SU-DHL-6 (cell line): ENCODE measurements around the gene NPB.

Source experiments
- H2AFZ ChIP-seq: fragments of 200-600 bp; sonication (generic); 2 replicates; pipeline ENCODE4 v1.6.1; 2014; ENCODE audit warnings: low read depth, mild to moderate bottlenecking, moderate library complexity, mixed read lengths, antibody characterized with exemption, low read length; ENCODE audit not compliant: severe bottlenecking
- H3F3A ChIP-seq: fragments of 200-600 bp; shearing (Covaris generic); 2 replicates; pipeline ENCODE4 v1.6.0; 2016; ENCODE audit warnings: antibody characterized with exemption, mild to moderate bottlenecking; ENCODE audit not compliant: insufficient read depth
- H3K27ac ChIP-seq: fragments of 200-600 bp; sonication (generic); 2 replicates; pipeline ENCODE4 v1.5.1; 2016; ENCODE audit warnings: low read depth, mild to moderate bottlenecking, low read length, moderate library complexity, mixed read lengths
- H3K27me3 ChIP-seq: fragments of 200-600 bp; sonication (generic), shearing (Covaris generic); 2 replicates; pipeline ENCODE4 v1.6.0; 2014; ENCODE audit warnings: mild to moderate bottlenecking, low read length
- H3K36me3 ChIP-seq: fragments of 200-600 bp; sonication (generic); 2 replicates; pipeline ENCODE4 v1.6.1; 2014; ENCODE audit warnings: mild to moderate bottlenecking, low read length, mixed read lengths
- H3K4me2 ChIP-seq: fragments of 300-600, 200-600 bp; shearing (Covaris generic), sonication (generic); 2 replicates; pipeline ENCODE4 v1.6.0; 2014; ENCODE audit warnings: low read length, low read depth, mild to moderate bottlenecking; ENCODE audit not compliant: poor library complexity, severe bottlenecking
- H3K4me3 ChIP-seq: fragments of 200-600 bp; sonication (generic); 2 replicates; pipeline ENCODE4 v1.5.1; 2014; ENCODE audit warnings: antibody characterized with exemption, low read length, mild to moderate bottlenecking, mixed read lengths; ENCODE audit not compliant: insufficient read depth, poor library complexity, severe bottlenecking
- H3K79me2 ChIP-seq: fragments of 200-600 bp; sonication (generic); 2 replicates; pipeline ENCODE4 v1.6.1; 2014; ENCODE audit warnings: mild to moderate bottlenecking, low read length, moderate library complexity; ENCODE audit not compliant: insufficient read depth
- H3K9ac ChIP-seq: fragments of 200-600 bp; sonication (generic); 2 replicates; pipeline ENCODE4 v1.7.0; 2014; ENCODE audit warnings: mild to moderate bottlenecking, low read length
- H3K9me2 ChIP-seq: fragments of 200-600 bp; sonication (generic); replicated peaks from 2 replicates; pipeline ENCODE4 v1.6.1; 2014; ENCODE audit warnings: low read length; ENCODE audit not compliant: insufficient read depth
- H3K9me3 ChIP-seq: fragments of 200-600 bp; sonication (generic); 2 replicates; pipeline ENCODE4 v1.6.1; 2014; ENCODE audit warnings: low read length, mixed read lengths; ENCODE audit not compliant: insufficient read depth
- H4K20me1 ChIP-seq: fragments of 200-600 bp; sonication (generic); 2 replicates; pipeline ENCODE4 v1.6.1; 2014; ENCODE audit warnings: low read depth, mild to moderate bottlenecking, antibody characterized with exemption, low read length, moderate library complexity, mixed read lengths
- EZH2phosphoT487 ChIP-seq: fragments of 200-600 bp; sonication (generic), shearing (Covaris generic); conservative IDR thresholded peaks from 2 replicates; pipeline ENCODE4 v1.6.1; 2018; ENCODE audit warnings: mild to moderate bottlenecking, antibody characterized with exemption, low read length, moderate library complexity, mixed read lengths
- TF ChIP-seq, protein P1 (sequence below): fragments of 200-600 bp; sonication (generic); IDR thresholded peaks from one replicate; pipeline ENCODE4 v1.5.1; 2017; ENCODE audit warnings: antibody characterized with exemption, mild to moderate bottlenecking, low read length, moderate library complexity; ENCODE audit not compliant: insufficient read depth, poor library complexity, severe bottlenecking

NPB gene

DNA sequence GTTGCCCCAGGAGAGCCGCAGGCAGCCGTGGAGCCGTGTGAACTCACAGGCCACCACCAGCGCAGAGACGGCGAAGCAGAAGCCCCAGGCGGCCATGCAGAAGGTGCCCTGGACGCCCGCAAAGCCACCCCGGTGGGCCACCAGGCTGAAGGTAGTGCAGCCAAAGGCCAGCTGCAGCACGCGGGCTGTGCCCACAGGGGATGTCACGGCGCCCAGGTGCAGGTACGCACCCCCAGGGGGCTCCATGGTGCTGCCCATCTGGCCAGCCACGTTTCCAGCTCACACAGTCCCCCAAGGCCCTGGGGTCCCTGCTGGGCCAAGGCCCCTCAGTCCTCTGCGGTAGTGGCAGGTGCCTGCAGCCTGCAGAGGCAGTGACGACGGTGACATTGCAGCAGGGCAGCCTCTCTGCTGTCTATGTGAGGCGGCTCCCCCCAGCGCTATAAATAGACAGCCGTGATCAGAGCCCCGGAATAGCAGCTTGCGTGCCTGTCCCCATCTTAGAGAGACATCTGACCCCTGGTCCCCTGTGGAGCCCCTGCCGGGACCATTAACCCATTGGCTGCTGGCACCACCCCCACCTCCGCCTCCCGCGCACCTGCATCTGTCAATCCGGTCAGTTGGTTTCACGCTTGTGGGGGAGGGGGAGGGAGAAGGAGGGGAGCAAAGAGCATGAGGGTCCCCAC, 39.6 kb downstream of the NPB start:
- Histone ChIP-seq H3K27ac (peak overlapping the region; percentile 98), H3F3A (peaks cover 50% of the 10 kb centered on the region), H3K9ac (peak overlapping the region; percentile 73), H3K27me3 (no peaks in the 10 kb centered on the region), H4K20me1 (no peaks in the 10 kb centered on the region), H2AFZ (no peak overlapping the region), H3K36me3 (no peaks in the 10 kb centered on the region), H3K9me3 (no peaks in the 10 kb centered on the region), H3K4me2 (peak overlapping the region; percentile 63), H3K4me3 (peak overlapping the region; percentile 54), H3K9me2 (no peaks in the 10 kb centered on the region), H3K79me2 (peaks cover 25% of the 10 kb centered on the region)
- TF ChIP-seq EZH2phosphoT487 = no peak
- TF ChIP-seq, protein P1, sequence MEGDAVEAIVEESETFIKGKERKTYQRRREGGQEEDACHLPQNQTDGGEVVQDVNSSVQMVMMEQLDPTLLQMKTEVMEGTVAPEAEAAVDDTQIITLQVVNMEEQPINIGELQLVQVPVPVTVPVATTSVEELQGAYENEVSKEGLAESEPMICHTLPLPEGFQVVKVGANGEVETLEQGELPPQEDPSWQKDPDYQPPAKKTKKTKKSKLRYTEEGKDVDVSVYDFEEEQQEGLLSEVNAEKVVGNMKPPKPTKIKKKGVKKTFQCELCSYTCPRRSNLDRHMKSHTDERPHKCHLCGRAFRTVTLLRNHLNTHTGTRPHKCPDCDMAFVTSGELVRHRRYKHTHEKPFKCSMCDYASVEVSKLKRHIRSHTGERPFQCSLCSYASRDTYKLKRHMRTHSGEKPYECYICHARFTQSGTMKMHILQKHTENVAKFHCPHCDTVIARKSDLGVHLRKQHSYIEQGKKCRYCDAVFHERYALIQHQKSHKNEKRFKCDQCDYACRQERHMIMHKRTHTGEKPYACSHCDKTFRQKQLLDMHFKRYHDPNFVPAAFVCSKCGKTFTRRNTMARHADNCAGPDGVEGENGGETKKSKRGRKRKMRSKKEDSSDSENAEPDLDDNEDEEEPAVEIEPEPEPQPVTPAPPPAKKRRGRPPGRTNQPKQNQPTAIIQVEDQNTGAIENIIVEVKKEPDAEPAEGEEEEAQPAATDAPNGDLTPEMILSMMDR = no peak

DNA sequence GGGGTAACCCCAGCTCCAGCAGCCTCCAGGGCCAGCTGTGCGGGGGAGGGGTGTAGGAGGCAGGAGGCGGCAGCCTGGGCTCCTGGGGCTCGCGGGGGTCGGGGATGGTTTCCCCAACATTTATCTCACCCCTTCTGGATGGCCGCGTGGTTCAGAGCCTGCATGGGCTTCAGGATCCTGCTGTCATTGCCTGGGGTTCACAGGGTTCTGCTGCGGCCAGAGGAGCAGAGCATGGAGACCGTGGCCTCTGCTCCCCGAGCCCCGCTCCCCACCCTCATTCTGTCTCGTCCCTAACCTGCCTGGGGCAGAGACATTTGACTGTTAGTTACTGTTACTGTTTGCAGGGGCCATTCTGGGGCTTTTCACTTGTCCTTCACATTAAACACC, 40.1 kb downstream of the NPB start:
- Histone ChIP-seq H3K4me2 (peak overlapping the region; percentile 63), H3K9me3 (no peaks in the 10 kb centered on the region), H3K27ac (peak overlapping the region; percentile 98), H2AFZ (no peak overlapping the region), H3K27me3 (no peaks in the 10 kb centered on the region), H4K20me1 (no peaks in the 10 kb centered on the region), H3K9me2 (no peaks in the 10 kb centered on the region), H3K36me3 (no peaks in the 10 kb centered on the region), H3K4me3 (peak overlapping the region; percentile 37), H3F3A (peaks cover 50% of the 10 kb centered on the region), H3K9ac (peak overlapping the region; percentile 73), H3K79me2 (peaks cover 22% of the 10 kb centered on the region)
- TF ChIP-seq, protein P1 = no peak
- no peak for TF ChIP-seq EZH2phosphoT487

DNA sequence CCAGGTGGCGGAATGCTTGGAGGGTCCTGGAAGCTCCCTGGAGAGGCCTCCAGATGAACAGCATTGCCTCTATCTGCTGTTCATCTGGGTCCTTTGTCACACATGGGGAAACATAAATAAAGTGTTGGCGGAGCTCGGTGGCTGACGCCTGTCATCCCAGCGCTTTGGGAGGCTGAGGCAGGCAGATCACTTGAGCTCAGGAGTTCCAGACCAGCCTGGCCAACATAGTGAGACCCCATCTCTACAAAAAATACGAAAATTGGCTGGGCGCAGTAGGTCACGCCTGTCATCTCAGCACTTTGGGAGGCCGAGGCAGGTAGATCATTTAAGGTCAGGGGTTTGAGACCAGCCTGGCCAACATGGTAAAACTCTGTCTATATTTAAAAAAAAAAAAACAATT, 42.8 kb downstream of the NPB start:
- Histone ChIP-seq H3K36me3 (no peaks in the 10 kb centered on the region), H3F3A (peaks cover 38% of the 10 kb centered on the region), H3K9me2 (no peaks in the 10 kb centered on the region), H3K27ac (peak overlapping the region; percentile 98), H3K79me2 (peaks cover 16% of the 10 kb centered on the region), H3K9me3 (no peaks in the 10 kb centered on the region), H3K9ac (peak overlapping the region; percentile 66), H3K4me2 (peak overlapping the region; percentile 63), H4K20me1 (no peaks in the 10 kb centered on the region), H3K4me3 (no peak overlapping the region), H2AFZ (no peak overlapping the region), H3K27me3 (no peaks in the 10 kb centered on the region)
- TF ChIP-seq, protein P1 = no peak
- TF ChIP-seq EZH2phosphoT487 = no peak
